CD14-positive monocyte (primary cell): Measurements from ENCODE around the gene SNAPC4. TPM values are rescaled to one million over a fixed set of nuclear protein-coding genes. Genes with fewer than 3 reads are reported as not detected.

Source experiments
- DNase-seq, 3 donors: peaks; one replicate each; pipeline ENCODE4 v3.0.0-alpha.2; 2011 to 2022
- H2AFZ ChIP-seq: 2 replicates; pipeline ENCODE4 v1.6.0; 2012; ENCODE audit warnings: mild to moderate bottlenecking, low read depth, low read length, inconsistent platforms; ENCODE audit not compliant: insufficient read depth, poor library complexity, severe bottlenecking
- H3K27ac ChIP-seq, 2 donors: 1 replicate in 1 of 2; 2 replicates in 1 of 2; pipeline ENCODE4 v1.5.1; 2012 to 2013; ENCODE audit warnings: low read length in 2 of 2, control low read depth in 1 of 2, inconsistent platforms in 1 of 2, low read depth in 1 of 2, mild to moderate bottlenecking in 1 of 2
- H3K27me3 ChIP-seq, 2 donors: one replicate each; pipeline versions ENCODE4 v1.6.0 to v1.6.1; 2011 to 2013; ENCODE audit warnings: low read length in 2 of 2; ENCODE audit not compliant: control insufficient read depth in 2 of 2, insufficient read depth in 2 of 2
- H3K36me3 ChIP-seq, 2 donors: replicated peaks in 1 of 2; 1 replicate in 1 of 2; 2 replicates in 1 of 2; pipeline versions ENCODE4 v1.5.1 to v1.6.1; 2012 to 2013; ENCODE audit warnings: low read length in 2 of 2, control low read depth in 1 of 2, inconsistent platforms in 1 of 2, mild to moderate bottlenecking in 1 of 2; ENCODE audit not compliant: insufficient read depth in 2 of 2, control insufficient read depth in 1 of 2
- H3K4me1 ChIP-seq, 2 donors: 1 replicate in 1 of 2; 2 replicates in 1 of 2; pipeline versions ENCODE4 v1.5.1 to v1.6.1; 2012 to 2013; ENCODE audit warnings: low read length in 2 of 2, control low read depth in 1 of 2, inconsistent platforms in 1 of 2, mild to moderate bottlenecking in 1 of 2, moderate library complexity in 1 of 2; ENCODE audit not compliant: insufficient read depth in 2 of 2, control insufficient read depth in 1 of 2
- H3K4me2 ChIP-seq: replicated peaks from 2 replicates; pipeline ENCODE3; 2012; ENCODE audit warnings: low read length, moderate library complexity, mild to moderate bottlenecking; ENCODE audit not compliant: poor library complexity, severe bottlenecking; ENCODE audit errors: extremely low read depth
- H3K4me3 ChIP-seq, 3 experiments: fragments of 200-600 bp in 1 of 3; sonication (generic) in 1 of 3; replicated peaks in 1 of 3; 1 replicate in 2 of 3; 2 replicates in 1 of 3; pipeline ENCODE4 v1.5.1; 2011 to 2013; ENCODE audit warnings: low read length in 3 of 3, mild to moderate bottlenecking in 3 of 3, control low read depth in 2 of 3, low read depth in 2 of 3, inconsistent platforms in 1 of 3, moderate library complexity in 1 of 3
- H3K79me2 ChIP-seq: 2 replicates; pipeline ENCODE4 v1.6.0; 2012; ENCODE audit warnings: mild to moderate bottlenecking, control low read depth, inconsistent platforms, low read length, moderate library complexity; ENCODE audit not compliant: insufficient read depth
- H3K9ac ChIP-seq: 2 replicates; pipeline ENCODE4 v1.6.0; 2017; ENCODE audit warnings: low read length, mild to moderate bottlenecking; ENCODE audit not compliant: insufficient read depth, poor library complexity, severe bottlenecking
- H3K9me3 ChIP-seq, 2 donors: replicated peaks in 1 of 2; 1 replicate in 1 of 2; 2 replicates in 1 of 2; pipeline versions ENCODE4 v1.5.1 to v1.6.1; 2012 to 2013; ENCODE audit warnings: low read length in 2 of 2, control low read depth in 1 of 2; ENCODE audit not compliant: control insufficient read depth in 1 of 2, insufficient read depth in 1 of 2
- H4K20me1 ChIP-seq: 2 replicates; pipeline ENCODE4 v1.6.0; 2012; ENCODE audit warnings: mild to moderate bottlenecking, low read length, control low read depth, moderate library complexity; ENCODE audit not compliant: insufficient read depth
- H3K27ac Mint-ChIP-seq, 7 donors: one replicate each; pipeline ENCODE4 v1.8.0; 2020; ENCODE audit warnings: mild to moderate bottlenecking in 7 of 7, mixed read lengths in 7 of 7, moderate library complexity in 6 of 7, inconsistent platforms in 2 of 7
- H3K27me3 Mint-ChIP-seq, 3 donors: one replicate each; pipeline ENCODE4 v1.8.0; 2021 to 2022; ENCODE audit warnings: low read depth in 3 of 3, mild to moderate bottlenecking in 3 of 3, mixed read lengths in 3 of 3, moderate library complexity in 3 of 3, inconsistent platforms in 1 of 3
- H3K36me3 Mint-ChIP-seq, 2 donors: one replicate each; pipeline ENCODE4 v1.8.0; 2020; ENCODE audit warnings: mixed read lengths in 2 of 2, inconsistent platforms in 1 of 2, mild to moderate bottlenecking in 1 of 2
- H3K4me1 Mint-ChIP-seq: one replicate; pipeline ENCODE4 v1.8.0; 2020; ENCODE audit warnings: mild to moderate bottlenecking, mixed read lengths
- H3K4me3 Mint-ChIP-seq, 2 donors: one replicate each; pipeline ENCODE4 v1.8.0; 2020; ENCODE audit warnings: mild to moderate bottlenecking in 2 of 2, mixed read lengths in 2 of 2, moderate library complexity in 1 of 2
- H3K9me3 Mint-ChIP-seq, 7 donors: one replicate each; pipeline ENCODE4 v1.8.0; 2020 to 2022; ENCODE audit warnings: mixed read lengths in 7 of 7, mild to moderate bottlenecking in 6 of 7, moderate library complexity in 6 of 7, inconsistent platforms in 2 of 7
- WGBS: methylation state at CpG from one replicate; pipeline ENCODE4 v1.1.5; 2013; ENCODE audit warnings: missing lambda C conversion rate; ENCODE audit not compliant: insufficient coverage; 5-methylcytosine and 5-hydroxymethylcytosine counted together
- intact Hi-C, 2 donors: fragments of 100-400 bp; cut with micrococcal nuclease; formaldehyde crosslinking; loops; one replicate each; pipeline versions ENCODE4 v1.15.0 to v1.15.1; 2023
- polyA plus RNA-seq, 3 donors: library from polyadenylated mRNA; depleted of rRNA in 1 of 3; unstranded in 2 of 3; stranded (reverse) in 1 of 3; fragments of 300-500 nt in 2 of 3; fragments of >200 nt in 1 of 3; fragmentation: Illumina TruSeq in 2 of 3; gene quantifications; 1 replicate in 2 of 3; 2 replicates in 1 of 3; pipeline ENCODE4 v1.2.3, GENCODE V29; 2012 to 2021
- TF ChIP-seq, protein P1 (sequence below): fragments of 200-600 bp; IDR thresholded peaks from one replicate; pipeline ENCODE4 v1.8.0; 2022; ENCODE audit warnings: antibody characterized with exemption, mild to moderate bottlenecking

SNAPC4 gene
- polyA plus RNA-seq, 3 donors: 0.59 to 6.7 (median 1.2) TPM

DNA sequence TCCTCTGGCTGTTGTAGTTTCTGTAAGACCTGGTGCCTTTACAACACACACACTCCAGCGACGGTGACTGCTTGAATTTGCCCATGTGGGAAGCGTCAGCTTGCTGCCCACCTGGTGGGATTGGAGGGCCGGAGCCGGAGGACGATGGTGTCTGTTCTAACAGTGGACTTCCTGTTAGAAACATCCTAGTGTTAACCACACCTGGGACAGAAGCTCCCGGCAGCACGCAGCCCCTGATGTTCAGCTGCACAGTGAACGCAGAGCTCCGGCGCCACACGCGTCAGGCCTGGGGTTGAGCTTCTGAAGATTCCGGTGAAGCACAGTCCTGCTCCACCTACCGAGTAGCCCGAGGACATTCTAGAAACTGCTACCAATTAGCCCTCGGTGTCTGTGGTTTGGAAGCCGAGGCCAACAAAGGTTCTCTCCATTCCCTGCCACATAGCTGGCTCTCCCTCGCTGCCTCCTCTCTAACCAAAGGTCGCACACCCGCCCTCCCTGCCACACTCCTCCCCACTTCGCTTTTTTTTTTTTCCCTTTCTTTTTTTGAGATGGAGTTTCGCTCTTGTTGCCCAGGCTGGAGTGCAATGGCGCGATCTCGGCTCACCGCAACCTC lies 24.9 kb upstream of the SNAPC4 start:
- Histone ChIP-seq H3K27me3 (no peaks in the 10 kb centered on the region), H3K9ac (no peak overlapping the region), H3K79me2 (no peaks in the 10 kb centered on the region), H3K9me3 (no peaks in the 10 kb centered on the region), H3K36me3 (peaks cover 50 to 67% of the 10 kb centered on the region in 2 donors), H3K4me3 (no peak overlapping the region), H4K20me1 (no peaks in the 10 kb centered on the region), H2AFZ (no peak overlapping the region), H3K4me1 (no peaks in the 10 kb centered on the region), H3K27ac (no peak overlapping the region), H3K4me2 (no peak overlapping the region)
- TF ChIP-seq, protein P1, sequence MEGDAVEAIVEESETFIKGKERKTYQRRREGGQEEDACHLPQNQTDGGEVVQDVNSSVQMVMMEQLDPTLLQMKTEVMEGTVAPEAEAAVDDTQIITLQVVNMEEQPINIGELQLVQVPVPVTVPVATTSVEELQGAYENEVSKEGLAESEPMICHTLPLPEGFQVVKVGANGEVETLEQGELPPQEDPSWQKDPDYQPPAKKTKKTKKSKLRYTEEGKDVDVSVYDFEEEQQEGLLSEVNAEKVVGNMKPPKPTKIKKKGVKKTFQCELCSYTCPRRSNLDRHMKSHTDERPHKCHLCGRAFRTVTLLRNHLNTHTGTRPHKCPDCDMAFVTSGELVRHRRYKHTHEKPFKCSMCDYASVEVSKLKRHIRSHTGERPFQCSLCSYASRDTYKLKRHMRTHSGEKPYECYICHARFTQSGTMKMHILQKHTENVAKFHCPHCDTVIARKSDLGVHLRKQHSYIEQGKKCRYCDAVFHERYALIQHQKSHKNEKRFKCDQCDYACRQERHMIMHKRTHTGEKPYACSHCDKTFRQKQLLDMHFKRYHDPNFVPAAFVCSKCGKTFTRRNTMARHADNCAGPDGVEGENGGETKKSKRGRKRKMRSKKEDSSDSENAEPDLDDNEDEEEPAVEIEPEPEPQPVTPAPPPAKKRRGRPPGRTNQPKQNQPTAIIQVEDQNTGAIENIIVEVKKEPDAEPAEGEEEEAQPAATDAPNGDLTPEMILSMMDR: no peak
- Mint-ChIP-seq H3K4me1 (no peaks in the 10 kb centered on the region), H3K27me3 (no peaks in the 10 kb centered on the region), H3K9me3 (peaks cover 0 to under 1% (median 0%) of the 10 kb centered on the region in 7 donors), H3K36me3 (peaks cover 48 to 77% of the 10 kb centered on the region in 2 donors), H3K27ac (peak overlapping the region in 1 of 7 donors; percentile 56), H3K4me3 (no peak overlapping the region)
- intact Hi-C loops: no loop called here
- WGBS: 93% methylated on average over 16 of the region's 27 CpGs
- no peak for DNase-seq

DNA sequence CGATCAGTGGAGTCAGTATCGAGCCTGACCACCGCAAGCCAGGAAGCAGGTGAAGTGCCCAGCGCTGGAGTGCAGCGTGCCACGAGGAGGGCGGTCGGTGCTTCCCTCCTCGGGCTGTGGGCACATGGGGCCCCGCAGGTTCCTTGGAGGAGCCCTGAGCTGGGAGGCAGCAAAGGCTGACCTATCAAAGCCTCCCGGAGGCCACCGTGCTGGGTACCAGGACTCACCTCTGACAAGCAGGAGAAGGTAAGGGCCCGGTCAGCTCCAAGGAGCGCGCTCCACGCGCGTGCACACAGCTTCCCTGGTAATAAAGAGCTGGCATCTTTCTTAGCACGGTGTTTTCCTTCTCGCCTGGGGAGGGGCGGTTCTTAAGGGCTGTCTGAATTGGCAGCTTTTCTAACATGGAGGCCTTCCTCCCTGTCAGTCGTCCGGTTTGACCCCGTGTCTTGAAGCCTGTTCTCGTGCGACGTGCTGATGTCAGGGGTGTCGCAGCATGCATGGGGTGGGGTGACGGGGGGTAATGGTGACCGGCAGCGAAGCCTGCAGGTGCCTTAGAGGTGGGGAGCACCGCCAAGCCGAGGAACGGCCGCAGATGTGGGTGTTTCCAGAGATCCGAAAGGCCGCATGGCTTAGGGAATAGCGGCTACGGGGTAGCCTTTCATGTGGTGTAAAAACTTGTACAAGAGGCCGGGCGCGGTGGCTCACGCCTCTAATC lies 23.6 kb upstream of the SNAPC4 start:
- H3K36me3 ChIP-seq: peaks cover 52 to 67% of the 10 kb centered on the region in 2 donors
- H3K9ac ChIP-seq: no peak overlapping the region
- intact Hi-C loops: no loop called here
- no peak for DNase-seq
- Mint-ChIP-seq H3K4me1 (no peaks in the 10 kb centered on the region), H3K36me3 (peaks cover 59 to 78% of the 10 kb centered on the region in 2 donors), H3K27me3 (no peaks in the 10 kb centered on the region), H3K4me3 (no peak overlapping the region), H3K27ac (no peak overlapping the region), H3K9me3 (peaks cover 0 to 1% (median 0%) of the 10 kb centered on the region in 7 donors)
- WGBS: 96% methylated on average over 41 of the region's 43 CpGs
- no peak overlapping the region for H2AFZ ChIP-seq
- H3K9me3 ChIP-seq: no peaks in the 10 kb centered on the region
- no peaks in the 10 kb centered on the region for H3K27me3 ChIP-seq
- no peaks in the 10 kb centered on the region for H3K79me2 ChIP-seq
- no peak overlapping the region for H3K27ac ChIP-seq
- H3K4me1 ChIP-seq: no peaks in the 10 kb centered on the region
- TF ChIP-seq, protein P1: no peak
- H3K4me3 ChIP-seq: no peak overlapping the region
- no peaks in the 10 kb centered on the region for H4K20me1 ChIP-seq
- no peak overlapping the region for H3K4me2 ChIP-seq
